SK-N-SH treated with all-trans-retinoic acid at 6 μM for 48 hours (cell line): ENCODE data around the gene OGFOD3.
A peak's percentile ranks its signal among the peaks of the same experiment; 100 is the strongest.

Experiments
- ATAC-seq: fragments of 200-7000 bp; cut with Tn5 transposase; 3 replicates; pipeline ENCODE4 v1.9.1; 2020; ENCODE audit warnings: mild to moderate bottlenecking, moderate library complexity
- ARNTL ChIP-seq: fragments of 450-650 bp; formaldehyde crosslinking; IDR thresholded peaks from 2 replicates; pipeline ENCODE4 v1.5.0; 2020; ENCODE audit warnings: low read depth, mild to moderate bottlenecking, moderate library complexity, borderline replicate concordance
- BACH2 ChIP-seq: fragments of 250-450 bp; sonication (Bioruptor Pico); IDR thresholded peaks from 2 replicates; pipeline ENCODE4 v1.9.0; 2021; ENCODE audit warnings: mild to moderate bottlenecking, borderline replicate concordance
- CSDC2 ChIP-seq: fragments of 250-450 bp; sonication (Bioruptor Pico); IDR thresholded peaks from 2 replicates; pipeline ENCODE4 v1.5.0; 2020; ENCODE audit warnings: mild to moderate bottlenecking, moderate library complexity
- ESRRG ChIP-seq: fragments of 250-450 bp; sonication (Bioruptor Pico); IDR thresholded peaks from 2 replicates; pipeline ENCODE4 v1.6.1; 2021; ENCODE audit warnings: mild to moderate bottlenecking
- ISL1 ChIP-seq: fragments of 250-450 bp; sonication (Bioruptor Pico); IDR thresholded peaks from 2 replicates; pipeline ENCODE4 v2.1.2; 2022; ENCODE audit warnings: mild to moderate bottlenecking, moderate library complexity
- OSR1 ChIP-seq: fragments of 250-450 bp; sonication (Bioruptor Pico); IDR thresholded peaks from 2 replicates; pipeline ENCODE4 v1.8.0; 2022; ENCODE audit warnings: moderate library complexity, mild to moderate bottlenecking, inconsistent platforms
- PPARA ChIP-seq: fragments of 250-450 bp; sonication (Bioruptor Pico); IDR thresholded peaks from 2 replicates; pipeline ENCODE4 v1.5.0; 2020; ENCODE audit warnings: mild to moderate bottlenecking, borderline replicate concordance
- RARB ChIP-seq: fragments of 250-450 bp; sonication (Bioruptor Pico); IDR thresholded peaks from 2 replicates; pipeline ENCODE4 v1.8.0; 2021; ENCODE audit warnings: mild to moderate bottlenecking, moderate library complexity
- SNAI2 ChIP-seq: fragments of 250-450 bp; sonication (Bioruptor Pico); IDR thresholded peaks from 2 replicates; pipeline ENCODE4 v1.5.0; 2020; ENCODE audit warnings: mild to moderate bottlenecking, moderate library complexity
- TCF4 ChIP-seq: fragments of 250-450 bp; sonication (Bioruptor Pico); IDR thresholded peaks from 2 replicates; pipeline ENCODE4 v1.8.0; 2021; ENCODE audit warnings: mild to moderate bottlenecking, moderate library complexity, borderline replicate concordance
- TOX ChIP-seq: fragments of 250-450 bp; sonication (Bioruptor Pico); IDR thresholded peaks from 2 replicates; pipeline ENCODE4 v1.8.0; 2021; ENCODE audit warnings: mild to moderate bottlenecking, moderate library complexity, borderline replicate concordance
- ZC3H10 ChIP-seq: fragments of 250-450 bp; sonication (Bioruptor Pico); IDR thresholded peaks from 2 replicates; pipeline ENCODE4 v1.5.1; 2021; ENCODE audit warnings: mild to moderate bottlenecking, moderate library complexity
- ZFP3 ChIP-seq: fragments of 250-450 bp; sonication (Bioruptor Pico); IDR thresholded peaks from 2 replicates; pipeline ENCODE4 v1.5.0; 2020; ENCODE audit warnings: mild to moderate bottlenecking, moderate library complexity
- ZFP30 ChIP-seq: fragments of 450-650 bp; formaldehyde crosslinking; IDR thresholded peaks from 2 replicates; pipeline ENCODE4 v1.5.0; 2022; ENCODE audit warnings: mild to moderate bottlenecking, moderate library complexity
- ZNF565 ChIP-seq: fragments of 450-650 bp; formaldehyde crosslinking; conservative IDR thresholded peaks from 2 replicates; pipeline ENCODE4 v1.5.0; 2020; ENCODE audit warnings: low read depth, mild to moderate bottlenecking, moderate library complexity
- ZNF70 ChIP-seq: fragments of 450-650 bp; formaldehyde crosslinking; IDR thresholded peaks from 2 replicates; pipeline ENCODE4 v1.5.0; 2020; ENCODE audit warnings: mild to moderate bottlenecking, moderate library complexity
- TF ChIP-seq, protein P1 (sequence below): fragments of 250-450 bp; sonication (Bioruptor Pico); IDR thresholded peaks from 2 replicates; pipeline ENCODE4 v1.8.0; 2020; ENCODE audit warnings: mild to moderate bottlenecking, moderate library complexity, borderline replicate concordance
- TF ChIP-seq, protein P2 (sequence below): fragments of 250-450 bp; sonication (Bioruptor Pico); IDR thresholded peaks from 2 replicates; pipeline ENCODE4 v1.5.1; 2021; ENCODE audit warnings: mild to moderate bottlenecking, moderate library complexity
- TF ChIP-seq, protein P3 (sequence below): fragments of 250-450 bp; sonication (Bioruptor Pico); IDR thresholded peaks from 2 replicates; pipeline ENCODE4 v1.5.0; 2020; ENCODE audit warnings: mild to moderate bottlenecking, moderate library complexity
- TF ChIP-seq, protein P4 (sequence below): fragments of 250-450 bp; sonication (Bioruptor Pico); IDR thresholded peaks from 2 replicates; pipeline ENCODE4 v1.8.0; 2021; ENCODE audit warnings: low read depth, mild to moderate bottlenecking, moderate library complexity, borderline replicate concordance

OGFOD3 gene

DNA sequence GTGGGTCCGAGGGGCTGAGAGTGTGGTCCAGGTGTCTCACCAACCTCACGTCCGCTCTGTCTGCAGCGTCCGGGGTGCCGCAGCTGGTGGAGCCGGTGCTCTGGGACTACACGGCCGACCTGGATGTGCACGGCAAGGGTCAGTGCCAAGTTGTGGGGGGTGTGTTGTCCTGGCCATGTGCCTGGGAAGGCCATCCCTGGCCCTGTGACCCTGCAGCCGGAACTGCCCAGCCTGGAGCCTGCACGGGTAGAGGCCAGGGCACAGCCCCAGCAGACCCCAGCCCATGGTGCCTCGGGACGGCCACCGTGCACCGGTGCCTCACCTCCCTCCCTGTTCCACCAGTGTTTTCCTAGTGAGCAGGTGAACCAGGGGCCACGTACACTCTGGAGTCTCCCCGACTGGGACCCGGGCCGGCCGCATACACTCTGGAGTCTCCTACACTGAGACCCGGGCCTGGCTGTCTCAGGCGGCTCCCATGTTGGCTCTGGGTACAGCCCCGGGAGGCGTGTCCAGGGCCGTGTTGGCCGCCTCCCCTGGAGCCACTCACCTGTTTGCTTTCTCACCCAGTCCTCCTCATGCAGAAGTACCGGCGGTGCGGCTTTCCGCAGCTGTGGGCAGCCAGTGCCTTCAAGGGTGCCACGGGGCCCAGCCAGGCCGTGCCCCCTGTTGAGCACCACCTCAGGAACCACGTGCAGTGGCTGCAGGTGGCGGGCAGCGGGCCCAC is 18.4 kb upstream of the OGFOD3 start:
- TF ChIP-seq, protein P1, sequence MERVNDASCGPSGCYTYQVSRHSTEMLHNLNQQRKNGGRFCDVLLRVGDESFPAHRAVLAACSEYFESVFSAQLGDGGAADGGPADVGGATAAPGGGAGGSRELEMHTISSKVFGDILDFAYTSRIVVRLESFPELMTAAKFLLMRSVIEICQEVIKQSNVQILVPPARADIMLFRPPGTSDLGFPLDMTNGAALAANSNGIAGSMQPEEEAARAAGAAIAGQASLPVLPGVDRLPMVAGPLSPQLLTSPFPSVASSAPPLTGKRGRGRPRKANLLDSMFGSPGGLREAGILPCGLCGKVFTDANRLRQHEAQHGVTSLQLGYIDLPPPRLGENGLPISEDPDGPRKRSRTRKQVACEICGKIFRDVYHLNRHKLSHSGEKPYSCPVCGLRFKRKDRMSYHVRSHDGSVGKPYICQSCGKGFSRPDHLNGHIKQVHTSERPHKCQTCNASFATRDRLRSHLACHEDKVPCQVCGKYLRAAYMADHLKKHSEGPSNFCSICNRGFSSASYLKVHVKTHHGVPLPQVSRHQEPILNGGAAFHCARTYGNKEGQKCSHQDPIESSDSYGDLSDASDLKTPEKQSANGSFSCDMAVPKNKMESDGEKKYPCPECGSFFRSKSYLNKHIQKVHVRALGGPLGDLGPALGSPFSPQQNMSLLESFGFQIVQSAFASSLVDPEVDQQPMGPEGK (CRISPR knock-in tag), result no peak
- ATAC-seq, result no peak

DNA sequence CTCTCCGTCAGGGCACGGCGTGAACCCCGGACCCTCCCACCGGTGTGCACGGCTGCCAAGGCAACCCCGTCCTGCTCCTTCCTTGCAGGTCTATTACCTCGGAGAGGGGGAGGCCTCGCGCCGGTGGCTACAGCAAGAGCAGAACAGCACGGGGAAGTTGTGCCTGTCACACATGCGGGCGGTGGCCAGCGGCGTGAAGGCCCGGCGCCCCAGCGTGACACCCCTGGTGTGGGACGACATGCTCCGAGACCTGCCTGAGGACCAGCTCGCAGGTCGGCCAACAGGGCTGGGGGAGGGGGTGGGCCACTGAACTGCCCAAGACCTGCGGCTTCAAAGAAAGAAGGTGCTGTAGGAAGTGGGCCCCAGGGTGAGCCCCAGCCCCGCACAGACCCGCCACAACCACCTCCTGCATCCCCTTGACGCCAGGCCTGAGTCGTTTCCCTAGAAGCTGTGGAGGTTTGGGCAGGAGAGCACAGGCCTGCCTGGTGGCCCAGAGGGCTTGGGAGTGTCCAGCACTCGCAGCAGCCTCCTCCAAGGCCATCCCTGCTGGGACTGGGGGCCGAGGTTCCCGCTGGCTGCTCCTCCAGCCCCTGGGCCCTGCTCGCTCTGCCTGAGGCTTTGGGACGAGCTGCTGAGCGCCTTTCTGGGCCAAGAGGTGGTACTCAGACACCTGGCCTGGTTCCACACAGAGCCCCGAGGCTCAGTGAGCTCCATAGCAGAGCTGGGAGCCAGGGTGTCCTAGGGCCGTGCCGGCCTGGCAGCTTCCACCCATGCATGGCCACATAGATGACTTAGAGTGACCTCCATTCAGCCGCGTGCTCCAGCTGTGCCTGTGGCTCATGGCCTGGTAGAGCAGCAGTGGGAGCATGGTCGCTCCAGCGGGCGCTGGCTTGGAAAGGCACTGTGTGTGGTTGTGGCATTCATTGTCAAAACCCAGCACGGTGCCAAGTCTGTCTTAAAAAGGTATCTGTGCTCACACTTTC is 17.5 kb upstream of the OGFOD3 start:
- no peak for ATAC-seq
- TF ChIP-seq ZNF70 (CRISPR knock-in tag), result no peak
- TF ChIP-seq BACH2, result no peak
- no peak for TF ChIP-seq PPARA
- no peak for TF ChIP-seq ARNTL (CRISPR knock-in tag)
- no peak for TF ChIP-seq ZFP3 (CRISPR knock-in tag)
- TF ChIP-seq, protein P2, sequence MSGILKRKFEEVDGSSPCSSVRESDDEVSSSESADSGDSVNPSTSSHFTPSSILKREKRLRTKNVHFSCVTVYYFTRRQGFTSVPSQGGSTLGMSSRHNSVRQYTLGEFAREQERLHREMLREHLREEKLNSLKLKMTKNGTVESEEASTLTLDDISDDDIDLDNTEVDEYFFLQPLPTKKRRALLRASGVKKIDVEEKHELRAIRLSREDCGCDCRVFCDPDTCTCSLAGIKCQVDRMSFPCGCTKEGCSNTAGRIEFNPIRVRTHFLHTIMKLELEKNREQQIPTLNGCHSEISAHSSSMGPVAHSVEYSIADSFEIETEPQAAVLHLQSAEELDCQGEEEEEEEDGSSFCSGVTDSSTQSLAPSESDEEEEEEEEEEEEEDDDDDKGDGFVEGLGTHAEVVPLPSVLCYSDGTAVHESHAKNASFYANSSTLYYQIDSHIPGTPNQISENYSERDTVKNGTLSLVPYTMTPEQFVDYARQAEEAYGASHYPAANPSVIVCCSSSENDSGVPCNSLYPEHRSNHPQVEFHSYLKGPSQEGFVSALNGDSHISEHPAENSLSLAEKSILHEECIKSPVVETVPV (CRISPR knock-in tag), result no peak
- no peak for TF ChIP-seq TOX (CRISPR knock-in tag)
- TF ChIP-seq, protein P1 (CRISPR knock-in tag), result no peak
- TF ChIP-seq ESRRG (CRISPR knock-in tag), result no peak
- TF ChIP-seq, protein P3, sequence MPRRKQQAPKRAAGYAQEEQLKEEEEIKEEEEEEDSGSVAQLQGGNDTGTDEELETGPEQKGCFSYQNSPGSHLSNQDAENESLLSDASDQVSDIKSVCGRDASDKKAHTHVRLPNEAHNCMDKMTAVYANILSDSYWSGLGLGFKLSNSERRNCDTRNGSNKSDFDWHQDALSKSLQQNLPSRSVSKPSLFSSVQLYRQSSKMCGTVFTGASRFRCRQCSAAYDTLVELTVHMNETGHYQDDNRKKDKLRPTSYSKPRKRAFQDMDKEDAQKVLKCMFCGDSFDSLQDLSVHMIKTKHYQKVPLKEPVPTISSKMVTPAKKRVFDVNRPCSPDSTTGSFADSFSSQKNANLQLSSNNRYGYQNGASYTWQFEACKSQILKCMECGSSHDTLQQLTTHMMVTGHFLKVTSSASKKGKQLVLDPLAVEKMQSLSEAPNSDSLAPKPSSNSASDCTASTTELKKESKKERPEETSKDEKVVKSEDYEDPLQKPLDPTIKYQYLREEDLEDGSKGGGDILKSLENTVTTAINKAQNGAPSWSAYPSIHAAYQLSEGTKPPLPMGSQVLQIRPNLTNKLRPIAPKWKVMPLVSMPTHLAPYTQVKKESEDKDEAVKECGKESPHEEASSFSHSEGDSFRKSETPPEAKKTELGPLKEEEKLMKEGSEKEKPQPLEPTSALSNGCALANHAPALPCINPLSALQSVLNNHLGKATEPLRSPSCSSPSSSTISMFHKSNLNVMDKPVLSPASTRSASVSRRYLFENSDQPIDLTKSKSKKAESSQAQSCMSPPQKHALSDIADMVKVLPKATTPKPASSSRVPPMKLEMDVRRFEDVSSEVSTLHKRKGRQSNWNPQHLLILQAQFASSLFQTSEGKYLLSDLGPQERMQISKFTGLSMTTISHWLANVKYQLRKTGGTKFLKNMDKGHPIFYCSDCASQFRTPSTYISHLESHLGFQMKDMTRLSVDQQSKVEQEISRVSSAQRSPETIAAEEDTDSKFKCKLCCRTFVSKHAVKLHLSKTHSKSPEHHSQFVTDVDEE (CRISPR knock-in tag), result no peak
- no peak for TF ChIP-seq RARB
- TF ChIP-seq, protein P4, sequence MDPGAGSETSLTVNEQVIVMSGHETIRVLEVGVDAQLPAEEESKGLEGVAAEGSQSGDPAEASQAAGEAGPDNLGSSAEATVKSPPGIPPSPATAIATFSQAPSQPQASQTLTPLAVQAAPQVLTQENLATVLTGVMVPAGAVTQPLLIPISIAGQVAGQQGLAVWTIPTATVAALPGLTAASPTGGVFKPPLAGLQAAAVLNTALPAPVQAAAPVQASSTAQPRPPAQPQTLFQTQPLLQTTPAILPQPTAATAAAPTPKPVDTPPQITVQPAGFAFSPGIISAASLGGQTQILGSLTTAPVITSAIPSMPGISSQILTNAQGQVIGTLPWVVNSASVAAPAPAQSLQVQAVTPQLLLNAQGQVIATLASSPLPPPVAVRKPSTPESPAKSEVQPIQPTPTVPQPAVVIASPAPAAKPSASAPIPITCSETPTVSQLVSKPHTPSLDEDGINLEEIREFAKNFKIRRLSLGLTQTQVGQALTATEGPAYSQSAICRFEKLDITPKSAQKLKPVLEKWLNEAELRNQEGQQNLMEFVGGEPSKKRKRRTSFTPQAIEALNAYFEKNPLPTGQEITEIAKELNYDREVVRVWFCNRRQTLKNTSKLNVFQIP (CRISPR knock-in tag), result no peak
- no peak for TF ChIP-seq ZFP30 (CRISPR knock-in tag)
- no peak for TF ChIP-seq SNAI2
- no peak for TF ChIP-seq OSR1 (CRISPR knock-in tag)
- no peak for TF ChIP-seq TCF4 (CRISPR knock-in tag)
- no peak for TF ChIP-seq ZNF565 (CRISPR knock-in tag)
- TF ChIP-seq ZC3H10 (CRISPR knock-in tag), result no peak

DNA sequence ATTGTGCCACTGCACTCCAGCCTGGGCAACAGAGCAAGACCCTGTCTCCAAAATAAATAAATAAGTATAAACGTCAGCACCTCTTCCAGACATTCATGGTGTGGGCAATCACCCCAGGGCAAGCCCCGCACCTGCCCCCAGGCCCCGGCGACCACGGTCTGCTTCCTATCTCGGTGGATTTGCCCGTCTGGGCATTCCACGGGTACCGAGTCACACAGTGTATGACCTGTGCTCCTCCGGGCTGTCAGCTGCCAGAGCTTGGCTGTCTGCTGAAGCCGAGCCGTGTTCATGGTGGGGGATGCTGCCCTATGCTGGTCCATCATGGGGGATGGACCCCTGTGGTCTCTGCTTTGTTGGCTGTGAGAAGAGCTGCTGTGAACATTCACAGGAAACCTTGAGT is 16.7 kb upstream of the OGFOD3 start:
- peak; percentile 33 for ATAC-seq
- TF ChIP-seq, protein P4 (CRISPR knock-in tag), result no peak
- TF ChIP-seq BACH2 (no peak), ZFP3 (CRISPR knock-in tag) (no peak), ESRRG (CRISPR knock-in tag) (no peak), ZFP30 (CRISPR knock-in tag) (no peak), ISL1 (no peak), ZC3H10 (CRISPR knock-in tag) (no peak), CSDC2 (CRISPR knock-in tag) (no peak)
- TF ChIP-seq, protein P2 (CRISPR knock-in tag), result no peak
